Ovary (tissue), 9 donors: Measurements from ENCODE around the gene KCNJ9. TPM values are rescaled to one million over a fixed set of nuclear protein-coding genes. Genes with fewer than 3 reads are reported as not detected.

Experiments
- DNase-seq, 5 donors: peaks; one replicate each; pipeline ENCODE4 v3.0.0-alpha.2; 2019 to 2020
- H3K27ac ChIP-seq, 2 donors: fragments of 200-600 bp; one replicate each; pipeline versions ENCODE4 v1.5.1 to v1.8.0; 2019 to 2022
- H3K27me3 ChIP-seq: fragments of 200-600 bp; one replicate; pipeline ENCODE4 v1.8.0; 2022
- H3K36me3 ChIP-seq: fragments of 200-600 bp; sonication (generic); one replicate; pipeline ENCODE4 v1.5.1; 2019
- H3K4me1 ChIP-seq: one replicate; pipeline ENCODE4 v1.8.1; 2013; ENCODE audit warnings: mild to moderate bottlenecking, moderate library complexity; ENCODE audit not compliant: insufficient read depth
- H3K4me3 ChIP-seq: fragments of 200-600 bp; sonication (generic); one replicate; pipeline ENCODE4 v1.5.1; 2017
- H3K9me3 ChIP-seq, 2 donors: fragments of 200-600 bp in 1 of 2; sonication (generic) in 1 of 2; one replicate each; pipeline versions ENCODE4 v1.5.1 to v1.8.1; 2013 to 2019; ENCODE audit warnings: mild to moderate bottlenecking in 1 of 2, moderate library complexity in 1 of 2
- EP300 ChIP-seq: sonication (generic); formaldehyde crosslinking; IDR thresholded peaks from one replicate; pipeline ENCODE4 v1.6.1; 2017; ENCODE audit warnings: antibody characterized with exemption
- POLR2A ChIP-seq: fragments of 450-650 bp; IDR thresholded peaks from one replicate; pipeline ENCODE4 v1.6.1; 2017; ENCODE audit warnings: antibody characterized with exemption, mild to moderate bottlenecking, moderate library complexity
- WGBS, 3 donors: extraction: QIAGEN DNeasy Blood & Tissue Kit in 1 of 3; methylation state at CpG; one replicate each; pipeline versions ENCODE4 v1.1.5 to v1.1.7; 2013 to 2017; 5-methylcytosine and 5-hydroxymethylcytosine counted together
- intact Hi-C, 4 donors: fragments of 100-400 bp; cut with DNase I; formaldehyde crosslinking; loops; one replicate each; pipeline versions ENCODE4 v1.11.0 to v1.15.1; 2022 to 2023
- polyA plus RNA-seq, 2 donors: library from polyadenylated mRNA; stranded (reverse); fragments of 200-250 nt in 1 of 2; fragments of 350-450 nt in 1 of 2; fragmentation: Illumina TruSeq in 1 of 2; extraction: RNeasy Lipid Tissue Mini Kit (QIAGEN cat#74804) in 1 of 2; gene quantifications; one replicate each; pipeline ENCODE4 v1.2.3, GENCODE V29; 2013 to 2014
- total RNA-seq, 7 donors: library from RNA; depleted of rRNA in 2 of 7; stranded (reverse); fragments of >200 nt in 2 of 7; fragmentation: NEBNext Ultra II Directional in 3 of 7; extraction: Animal tissue kit (Norgen Biotek cat#: 25700) in 3 of 7; gene quantifications; one replicate each; pipeline versions ENCODE4 v1.1.0 to v1.2.4, GENCODE V29; 2016 to 2023
- TF ChIP-seq, protein P1 (sequence below), 3 donors: fragments of 450-650 bp in 2 of 3; fragments of 200-600 bp in 1 of 3; IDR thresholded peaks; one replicate each; pipeline versions ENCODE4 v1.5.1 to v1.8.0; 2016 to 2022; ENCODE audit warnings: antibody characterized with exemption in 3 of 3, mild to moderate bottlenecking in 1 of 3
- donor health status: DM: no; HTN: no; CAD: no; lungs with moderate emphysema.
- donor health status: DM: no; HTN: no; CAD: no.
- donor health status: Bipolar disorder and iron deficiency.
- donor health status: DM: yes; HTN: yes; CAD: no.
- donor health status: DM: no; HTN: no; CAD: no.
- donor health status: DM: yes; HTN: yes; CAD: no.

The KCNJ9 gene
- total and polyA plus RNA-seq, 9 donors: 0.01 TPM; not detected in 8

DNA sequence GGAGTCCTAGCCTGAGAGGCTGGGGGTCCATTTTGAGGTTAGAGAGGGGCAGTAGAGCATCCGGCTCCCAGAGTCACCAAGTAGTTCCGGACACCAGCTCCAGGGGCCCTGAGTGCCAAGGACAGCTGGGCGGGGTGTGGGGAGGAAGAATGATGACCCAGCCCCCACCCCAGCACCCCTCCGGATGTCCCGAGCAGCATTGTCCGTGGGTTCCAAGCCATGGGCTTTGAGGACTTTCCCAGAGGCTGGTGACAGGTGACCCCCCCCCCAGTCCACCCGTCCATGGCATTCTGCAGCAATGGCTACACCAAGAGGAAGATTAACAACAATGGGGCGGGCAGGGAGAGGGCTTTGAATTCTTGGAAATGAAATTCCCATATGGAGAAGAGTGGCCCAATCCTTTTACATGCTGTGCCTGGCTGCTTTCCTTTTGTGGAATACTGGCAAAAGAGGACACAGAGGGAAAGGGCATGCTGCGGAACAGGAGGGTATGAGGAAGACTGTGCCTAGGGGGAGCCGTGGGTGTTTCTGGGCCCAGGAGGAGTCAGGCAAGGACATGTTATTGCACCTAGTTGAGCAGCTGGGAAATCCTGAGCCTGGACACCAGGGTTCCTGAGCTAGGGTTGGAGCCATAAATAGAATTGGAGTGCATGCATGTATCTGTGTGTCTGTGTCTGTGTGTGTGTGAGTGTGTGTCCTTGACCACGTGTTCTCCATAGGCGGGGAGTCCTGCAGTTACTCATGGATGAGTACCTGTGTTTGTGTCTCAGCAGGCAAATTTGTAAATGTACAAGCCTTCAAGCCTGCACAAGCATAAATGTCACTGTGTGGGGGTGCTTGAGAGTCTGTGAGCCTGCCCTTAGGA, 35.2 kb downstream of the KCNJ9 start:
- H3K36me3 ChIP-seq: no peaks in the 10 kb centered on the region
- whole genome bisulfite sequencing, 3 donors: 37 to 55% (median 54%) methylated on average over 11 to 12 of the region's 12 CpGs
- peak overlapping the region in 1 of 2 donors; percentile 60 for H3K27ac ChIP-seq
- H3K9me3 ChIP-seq: no peaks in the 10 kb centered on the region
- no peak overlapping the region for H3K4me3 ChIP-seq
- no peaks in the 10 kb centered on the region for H3K27me3 ChIP-seq
- TF ChIP-seq, protein P1, sequence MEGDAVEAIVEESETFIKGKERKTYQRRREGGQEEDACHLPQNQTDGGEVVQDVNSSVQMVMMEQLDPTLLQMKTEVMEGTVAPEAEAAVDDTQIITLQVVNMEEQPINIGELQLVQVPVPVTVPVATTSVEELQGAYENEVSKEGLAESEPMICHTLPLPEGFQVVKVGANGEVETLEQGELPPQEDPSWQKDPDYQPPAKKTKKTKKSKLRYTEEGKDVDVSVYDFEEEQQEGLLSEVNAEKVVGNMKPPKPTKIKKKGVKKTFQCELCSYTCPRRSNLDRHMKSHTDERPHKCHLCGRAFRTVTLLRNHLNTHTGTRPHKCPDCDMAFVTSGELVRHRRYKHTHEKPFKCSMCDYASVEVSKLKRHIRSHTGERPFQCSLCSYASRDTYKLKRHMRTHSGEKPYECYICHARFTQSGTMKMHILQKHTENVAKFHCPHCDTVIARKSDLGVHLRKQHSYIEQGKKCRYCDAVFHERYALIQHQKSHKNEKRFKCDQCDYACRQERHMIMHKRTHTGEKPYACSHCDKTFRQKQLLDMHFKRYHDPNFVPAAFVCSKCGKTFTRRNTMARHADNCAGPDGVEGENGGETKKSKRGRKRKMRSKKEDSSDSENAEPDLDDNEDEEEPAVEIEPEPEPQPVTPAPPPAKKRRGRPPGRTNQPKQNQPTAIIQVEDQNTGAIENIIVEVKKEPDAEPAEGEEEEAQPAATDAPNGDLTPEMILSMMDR (IDR thresholded peaks at IDR 0.05): no peak
- TF ChIP-seq EP300 (no peak), POLR2A (no peak)
- no peak for DNase-seq
- H3K4me1 ChIP-seq: peaks cover 23% of the 10 kb centered on the region
- intact Hi-C loops: loop anchor here in 1 of 4 donors (10.0 kb wide), 1 partner anchor 78 kb away; the partner anchor contains the start of gene CASQ1

DNA sequence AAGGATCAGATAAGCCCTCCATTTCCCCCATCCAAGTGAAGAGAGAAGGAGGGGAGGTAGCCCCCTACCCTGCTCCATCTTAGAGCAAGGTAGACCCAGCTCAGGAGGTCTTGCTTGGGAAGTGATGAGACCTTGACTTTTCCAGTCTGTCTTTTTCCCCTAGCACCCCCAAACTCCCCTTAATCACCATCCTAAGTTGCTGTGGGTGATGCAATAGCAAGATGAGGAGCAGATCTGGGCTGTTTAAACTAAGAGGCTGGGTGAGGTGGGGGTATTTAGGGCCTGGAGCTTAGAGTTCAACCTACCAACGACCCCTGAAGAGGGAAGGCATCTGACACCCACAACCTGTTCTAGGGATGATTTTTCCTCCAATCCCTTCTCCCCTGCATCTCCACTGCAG, 36.0 kb downstream of the KCNJ9 start:
- intact Hi-C loops: loop anchor here in 1 of 4 donors (10.0 kb wide), 1 partner anchor 78 kb away; the partner anchor contains the start of gene CASQ1
- Histone ChIP-seq H3K36me3 (no peaks in the 10 kb centered on the region), H3K4me3 (no peak overlapping the region), H3K27ac (no peak overlapping the region), H3K9me3 (no peaks in the 10 kb centered on the region), H3K27me3 (no peaks in the 10 kb centered on the region), H3K4me1 (peaks cover 19% of the 10 kb centered on the region)
- DNase-seq: no peak
- WGBS, 3 donors: 0 to 10% (median 5%) methylated on average over 1 of the region's 1 CpG
- TF ChIP-seq POLR2A: no peak
- TF ChIP-seq, protein P1 (IDR thresholded peaks at IDR 0.05): no peak
- TF ChIP-seq EP300: no peak

DNA sequence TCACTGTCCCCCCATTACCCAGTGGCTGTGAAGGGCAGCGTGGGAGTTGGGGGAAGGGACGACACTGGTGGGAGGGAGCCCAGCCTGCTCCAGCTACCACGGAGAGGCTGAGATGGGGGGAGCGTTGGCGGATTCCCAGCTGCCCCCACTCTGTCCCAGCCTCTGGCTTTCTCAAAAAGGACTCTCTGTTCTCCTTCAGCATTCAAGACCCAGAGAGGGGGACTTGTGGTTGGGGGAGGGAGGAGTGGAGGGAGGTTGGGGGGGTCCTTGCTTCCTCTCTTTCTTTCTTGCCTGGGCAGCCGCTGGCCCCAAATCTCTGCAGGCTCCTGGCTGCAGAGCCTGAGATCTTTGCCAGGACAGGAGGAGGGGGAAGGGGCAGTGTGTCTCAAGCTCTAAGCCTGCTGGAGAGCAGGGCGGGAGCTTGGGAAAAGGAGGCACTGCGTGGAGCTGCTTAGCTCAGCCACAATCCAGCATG, 36.4 kb downstream of the KCNJ9 start:
- WGBS, 3 donors: 3 to 8% (median 6%) methylated on average over 8 of the region's 8 CpGs
- H3K27me3 ChIP-seq: no peaks in the 10 kb centered on the region
- intact Hi-C loops: loop anchor here in 1 of 4 donors (10.0 kb wide), 1 partner anchor 77 kb away; the partner anchor contains the start of gene CASQ1
- peaks cover 16% of the 10 kb centered on the region for H3K4me1 ChIP-seq
- H3K9me3 ChIP-seq: no peaks in the 10 kb centered on the region
- no peak overlapping the region for H3K27ac ChIP-seq
- TF ChIP-seq, protein P1 (IDR thresholded peaks at IDR 0.05): no peak
- no peak for TF ChIP-seq POLR2A
- TF ChIP-seq EP300: no peak
- peak; percentile 57 to 84 (median 68) for DNase-seq
- H3K36me3 ChIP-seq: no peaks in the 10 kb centered on the region
- no peak overlapping the region for H3K4me3 ChIP-seq

DNA sequence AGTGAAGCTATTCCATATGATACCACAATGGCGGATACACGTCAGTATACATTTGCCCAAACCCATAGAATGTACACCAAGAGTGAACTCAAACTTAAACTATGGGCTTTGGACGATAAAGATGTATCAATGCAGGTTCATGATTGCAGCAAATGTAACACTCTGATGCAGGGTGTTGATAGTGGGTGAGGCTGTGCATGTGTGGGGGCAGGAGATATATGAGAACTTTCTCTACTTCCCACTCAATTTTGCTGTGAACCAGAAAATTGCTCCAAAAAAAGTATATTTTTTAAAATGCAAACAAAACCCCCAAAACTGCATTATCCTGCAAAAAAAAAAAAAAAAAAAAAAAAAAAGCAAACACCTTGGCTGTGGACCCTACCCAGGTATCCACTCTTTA, 37.6 kb downstream of the KCNJ9 start:
- WGBS, 3 donors: 92 to 95% (median 93%) methylated on average over 3 of the region's 3 CpGs
- TF ChIP-seq EP300: no peak
- no peak for TF ChIP-seq POLR2A
- TF ChIP-seq, protein P1 (IDR thresholded peaks at IDR 0.05): no peak
- H3K4me3 ChIP-seq: no peak overlapping the region
- no peaks in the 10 kb centered on the region for H3K9me3 ChIP-seq
- DNase-seq: no peak
- H3K4me1 ChIP-seq: peaks cover 12% of the 10 kb centered on the region
- intact Hi-C loops: loop anchor here in 1 of 4 donors (10.0 kb wide), 1 partner anchor 76 kb away; the partner anchor contains the start of gene CASQ1
- no peaks in the 10 kb centered on the region for H3K27me3 ChIP-seq
- no peak overlapping the region for H3K27ac ChIP-seq
- H3K36me3 ChIP-seq: no peaks in the 10 kb centered on the region
